ENCODE data around the gene NR3C2.

The NR3C2 gene

DNA sequence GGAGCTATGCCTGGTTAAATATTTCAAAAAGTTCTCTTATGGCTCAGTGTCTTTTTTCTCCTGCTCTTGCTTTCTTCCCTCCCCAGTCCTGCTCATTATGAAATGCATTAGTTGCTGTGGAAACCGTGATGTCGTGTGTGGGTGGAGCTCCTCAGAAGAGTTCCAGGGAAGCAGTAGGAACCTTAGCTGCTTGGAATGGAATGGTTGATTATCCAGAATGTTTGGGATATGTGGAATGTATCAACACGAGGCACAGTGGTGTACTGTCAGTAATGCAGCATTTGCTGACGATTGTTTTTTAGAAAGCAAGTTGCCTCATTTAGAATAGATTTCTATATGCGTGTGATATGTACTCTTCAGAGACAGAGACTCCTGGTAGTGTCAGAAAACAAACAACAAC, 377.1 kb downstream of the NR3C2 start:
- H3K4me1 ChIP-seq (ENCODE audit: control insufficient read depth, insufficient read depth, low read length), result no peaks in the 10 kb centered on the region
- H3K27me3 ChIP-seq (ENCODE audit: control insufficient read depth, insufficient read depth, low read length), result no peaks in the 10 kb centered on the region
- no peak overlapping the region for H3K9ac ChIP-seq (ENCODE audit: low read length)
- H3K4me3 ChIP-seq (ENCODE audit: low read length), result no peak overlapping the region
- H3K27ac ChIP-seq (ENCODE audit: low read depth, low read length), result no peak overlapping the region
- no peaks in the 10 kb centered on the region for H3K36me3 ChIP-seq (ENCODE audit: control insufficient read depth, insufficient read depth, low read length)

DNA sequence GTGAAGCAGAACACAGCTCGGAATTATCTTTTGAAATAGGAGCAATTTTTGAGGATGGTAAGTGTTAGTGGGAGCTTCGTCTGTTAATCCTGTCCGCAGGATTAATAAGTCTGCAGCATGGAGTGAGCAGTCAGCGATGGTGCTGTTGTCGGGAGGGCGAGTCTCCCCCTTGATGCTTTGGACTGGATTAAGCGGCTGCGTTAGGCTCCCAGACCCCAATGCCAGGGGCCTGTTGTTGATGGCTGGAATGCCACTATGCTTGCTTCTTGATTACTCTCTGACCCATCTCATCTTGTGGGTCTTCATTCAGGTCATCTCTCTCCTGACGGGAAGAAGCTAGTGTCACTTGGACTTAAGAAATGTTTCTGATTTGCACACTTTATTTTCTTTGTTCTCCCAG, 377.8 kb downstream of the NR3C2 start:
- Histone ChIP-seq H3K9ac (ENCODE audit: low read length) (no peak overlapping the region), H3K27ac (ENCODE audit: low read depth, low read length) (no peak overlapping the region), H3K27me3 (ENCODE audit: control insufficient read depth, insufficient read depth, low read length) (no peaks in the 10 kb centered on the region), H3K4me1 (ENCODE audit: control insufficient read depth, insufficient read depth, low read length) (no peaks in the 10 kb centered on the region), H3K4me3 (ENCODE audit: low read length) (no peak overlapping the region), H3K36me3 (ENCODE audit: control insufficient read depth, insufficient read depth, low read length) (no peaks in the 10 kb centered on the region)

DNA sequence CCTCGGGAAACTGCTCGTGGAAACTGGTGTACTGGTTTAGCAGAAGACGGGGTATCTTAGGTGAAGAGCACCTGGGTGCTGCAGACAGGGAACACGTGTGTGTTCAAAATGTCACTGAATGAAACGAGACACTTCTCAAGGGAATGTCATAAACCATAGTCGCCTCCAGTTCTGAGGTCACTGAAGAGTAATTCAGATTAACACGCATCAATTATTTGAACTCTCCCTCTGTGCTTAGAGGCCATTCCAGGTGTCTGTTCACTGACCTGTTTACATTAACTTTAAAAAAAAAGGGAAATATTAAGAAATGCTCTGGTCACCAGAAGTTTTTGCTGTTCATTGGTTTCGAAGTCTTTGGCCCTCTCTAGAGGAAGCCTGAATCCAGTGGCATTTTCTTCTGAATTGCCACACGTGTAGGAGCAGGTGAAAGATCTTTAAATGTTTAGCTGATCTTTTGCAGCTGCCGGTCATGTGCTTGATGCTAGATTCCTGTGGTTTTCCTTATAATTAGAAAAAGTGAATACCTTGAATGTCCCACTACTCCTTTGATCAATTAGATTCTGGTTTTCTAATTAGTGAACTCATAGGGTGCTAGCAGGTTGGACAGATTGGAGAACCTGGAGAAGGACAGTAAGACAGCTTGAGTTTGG, 379.8 kb downstream of the NR3C2 start:
- no peaks in the 10 kb centered on the region for H3K36me3 ChIP-seq (ENCODE audit: control insufficient read depth, insufficient read depth, low read length)
- no peak overlapping the region for H3K4me3 ChIP-seq (ENCODE audit: low read length)
- no peak overlapping the region for H3K9ac ChIP-seq (ENCODE audit: low read length)
- peaks cover 3% of the 10 kb centered on the region for H3K4me1 ChIP-seq (ENCODE audit: control insufficient read depth, insufficient read depth, low read length)
- H3K27me3 ChIP-seq (ENCODE audit: control insufficient read depth, insufficient read depth, low read length), result no peaks in the 10 kb centered on the region
- H3K27ac ChIP-seq (ENCODE audit: low read depth, low read length), result no peak overlapping the region

DNA sequence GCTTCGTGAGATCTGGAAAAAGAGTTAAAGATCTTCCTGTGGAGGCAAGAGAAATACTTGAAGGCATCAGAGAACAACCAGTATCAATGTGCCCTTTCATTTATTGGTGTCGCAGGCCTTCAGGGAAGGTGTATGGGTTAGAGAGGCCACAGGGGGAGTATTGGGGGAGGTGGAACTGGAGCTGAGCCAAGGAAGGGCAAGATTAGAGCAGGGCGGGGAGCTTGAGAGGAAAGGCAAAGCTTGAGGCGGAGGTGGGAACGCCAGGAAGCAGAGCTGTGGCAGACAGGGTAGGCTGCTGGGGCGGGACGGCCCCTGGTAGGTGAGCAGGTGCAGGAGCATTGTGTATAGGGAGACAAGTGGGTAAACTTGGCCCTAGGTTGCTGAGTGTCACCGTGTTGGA, 380.4 kb downstream of the NR3C2 start:
- H3K9ac ChIP-seq (ENCODE audit: low read length), result no peak overlapping the region
- no peaks in the 10 kb centered on the region for H3K27me3 ChIP-seq (ENCODE audit: control insufficient read depth, insufficient read depth, low read length)
- H3K27ac ChIP-seq (ENCODE audit: low read depth, low read length), result no peak overlapping the region
- peaks cover 3% of the 10 kb centered on the region for H3K4me1 ChIP-seq (ENCODE audit: control insufficient read depth, insufficient read depth, low read length)
- H3K4me3 ChIP-seq (ENCODE audit: low read length), result no peak overlapping the region
- no peaks in the 10 kb centered on the region for H3K36me3 ChIP-seq (ENCODE audit: control insufficient read depth, insufficient read depth, low read length)

DNA sequence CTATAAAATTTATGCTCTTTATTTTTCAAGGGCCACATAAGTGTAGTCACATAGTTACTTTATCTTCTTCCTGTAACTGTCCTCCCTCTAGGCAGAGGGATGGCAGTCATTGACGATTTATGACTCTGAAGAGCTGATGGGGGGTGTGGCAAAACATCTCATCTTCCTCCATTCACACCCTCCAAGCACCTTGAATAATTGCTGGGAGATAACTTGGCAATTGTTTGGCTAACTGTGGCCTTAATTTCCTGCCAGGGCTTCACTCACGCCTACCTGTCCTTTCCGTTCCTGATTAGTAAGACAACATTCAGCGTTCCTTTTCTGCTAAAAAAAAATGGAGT, 381.1 kb downstream of the NR3C2 start:
- H3K27me3 ChIP-seq (ENCODE audit: control insufficient read depth, insufficient read depth, low read length), result no peaks in the 10 kb centered on the region
- peaks cover 3% of the 10 kb centered on the region for H3K4me1 ChIP-seq (ENCODE audit: control insufficient read depth, insufficient read depth, low read length)
- H3K9ac ChIP-seq (ENCODE audit: low read length), result no peak overlapping the region
- no peak overlapping the region for H3K27ac ChIP-seq (ENCODE audit: low read depth, low read length)
- H3K4me3 ChIP-seq (ENCODE audit: low read length), result no peak overlapping the region
- H3K36me3 ChIP-seq (ENCODE audit: control insufficient read depth, insufficient read depth, low read length), result no peaks in the 10 kb centered on the region

DNA sequence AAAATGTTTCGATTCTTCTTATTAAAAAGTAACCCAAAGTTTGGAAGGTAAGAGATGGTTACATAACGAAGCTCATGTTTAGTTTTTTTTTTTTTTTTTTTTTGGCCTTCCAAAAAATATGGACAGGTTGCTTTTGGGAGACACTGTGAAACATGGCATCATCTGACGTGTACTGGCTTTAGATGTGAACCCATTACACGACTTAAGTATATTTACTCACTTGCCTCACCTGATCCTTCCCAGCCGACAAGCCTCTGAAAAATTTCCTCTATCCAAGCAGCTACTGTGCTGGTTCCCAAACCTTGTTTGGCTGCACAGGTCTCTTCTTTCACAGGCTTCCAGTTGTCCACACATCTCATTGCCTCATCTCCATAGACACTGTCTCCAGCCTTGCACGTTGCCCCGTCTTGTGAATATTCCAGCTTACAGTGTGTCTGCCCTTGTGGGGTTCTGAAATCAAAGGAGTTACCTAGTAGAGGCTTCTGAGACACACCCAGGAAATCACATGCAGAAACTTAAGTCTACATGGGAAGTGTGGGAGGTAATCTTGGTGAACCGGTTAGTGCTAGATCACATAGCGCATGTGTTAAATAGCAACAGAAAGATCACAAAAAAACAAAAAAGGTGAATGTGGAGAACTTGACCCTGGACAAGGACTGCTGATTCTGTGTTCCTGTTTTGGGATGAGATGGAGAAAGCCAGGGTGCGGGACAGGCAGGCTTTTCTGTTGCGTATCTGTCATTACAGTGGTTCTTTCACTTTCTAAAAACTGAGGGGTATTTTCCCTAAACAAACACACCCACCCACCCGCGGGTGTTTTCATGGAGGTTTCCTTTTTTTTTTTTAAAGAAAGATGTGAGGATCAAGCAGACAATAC, 381.7 kb downstream of the NR3C2 start:
- Histone ChIP-seq H3K27me3 (ENCODE audit: control insufficient read depth, insufficient read depth, low read length) (no peaks in the 10 kb centered on the region), H3K4me3 (ENCODE audit: low read length) (peak overlapping the region; percentile 24), H3K27ac (ENCODE audit: low read depth, low read length) (no peak overlapping the region), H3K36me3 (ENCODE audit: control insufficient read depth, insufficient read depth, low read length) (no peaks in the 10 kb centered on the region), H3K9ac (ENCODE audit: low read length) (no peak overlapping the region), H3K4me1 (ENCODE audit: control insufficient read depth, insufficient read depth, low read length) (peaks cover 3% of the 10 kb centered on the region)

DNA sequence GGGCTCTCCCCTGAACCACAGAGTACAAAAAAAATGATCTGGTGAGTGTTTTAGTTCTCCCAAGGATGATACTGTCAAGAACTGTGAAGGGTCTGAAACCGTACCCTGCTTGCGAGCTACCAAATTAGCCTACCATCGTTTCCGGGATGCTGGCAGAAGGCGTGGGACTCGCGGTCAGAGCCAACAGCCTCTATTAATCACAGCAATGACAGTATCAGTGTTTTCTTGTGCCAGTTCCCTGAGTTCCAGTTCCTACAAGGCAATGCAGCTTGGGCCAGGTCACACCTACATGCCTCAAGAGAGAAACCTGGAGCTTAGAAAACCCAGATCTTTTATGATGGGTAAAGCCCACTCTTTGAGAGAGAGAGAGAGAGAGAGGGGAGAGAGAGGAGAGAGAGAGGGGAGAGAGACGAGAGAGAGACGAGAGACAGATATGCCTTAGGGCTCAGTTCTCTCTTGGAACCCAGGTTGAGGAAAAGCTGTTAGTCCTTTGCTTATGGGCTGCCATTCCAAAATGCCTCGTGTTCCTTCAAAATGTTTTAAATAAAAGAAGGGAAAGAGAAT, 382.5 kb downstream of the NR3C2 start:
- no peak overlapping the region for H3K4me3 ChIP-seq (ENCODE audit: low read length)
- no peaks in the 10 kb centered on the region for H3K27me3 ChIP-seq (ENCODE audit: control insufficient read depth, insufficient read depth, low read length)
- no peak overlapping the region for H3K27ac ChIP-seq (ENCODE audit: low read depth, low read length)
- H3K36me3 ChIP-seq (ENCODE audit: control insufficient read depth, insufficient read depth, low read length), result no peaks in the 10 kb centered on the region
- H3K4me1 ChIP-seq (ENCODE audit: control insufficient read depth, insufficient read depth, low read length), result peaks cover 3% of the 10 kb centered on the region
- H3K9ac ChIP-seq (ENCODE audit: low read length), result no peak overlapping the region

DNA sequence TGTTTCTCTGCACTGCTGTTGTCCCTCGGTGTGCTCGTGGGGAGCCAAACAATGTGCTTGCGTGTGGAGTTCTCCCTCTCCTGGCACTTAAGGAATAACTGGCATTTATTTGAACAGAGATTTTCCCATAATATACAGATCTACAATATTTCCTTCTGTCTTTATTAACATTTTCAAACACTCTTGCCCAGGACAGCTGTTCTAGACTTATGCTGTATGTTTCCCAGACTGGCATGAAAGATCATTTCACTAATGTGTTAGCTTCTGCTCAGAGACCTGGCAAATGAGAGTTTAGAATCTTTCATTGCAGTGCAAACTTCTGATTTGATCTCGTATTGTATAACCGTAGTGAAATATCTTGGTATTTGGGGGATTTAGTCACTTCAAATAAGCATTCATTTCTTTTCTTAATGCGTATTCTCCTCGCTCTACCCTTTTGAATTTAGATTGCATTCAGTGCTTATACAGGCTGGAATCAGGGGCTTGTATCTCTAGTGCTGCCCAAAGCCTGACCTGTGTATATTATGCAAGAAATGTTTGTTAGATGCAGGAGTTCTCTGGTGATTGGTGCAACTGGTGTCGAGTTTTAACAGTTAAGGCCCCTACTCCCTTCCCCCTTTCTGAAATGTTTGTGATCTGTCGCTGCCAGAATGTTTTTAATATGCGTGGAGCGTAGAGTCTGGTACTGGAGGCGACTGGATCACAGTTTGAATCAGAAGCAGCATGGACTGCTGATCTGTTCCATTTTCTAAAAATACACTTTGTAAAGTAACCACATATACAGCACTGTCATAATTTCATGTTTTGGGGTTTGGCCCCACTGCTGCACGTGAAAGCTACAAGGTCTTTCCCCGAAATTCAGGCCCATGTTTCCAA, 384.0 kb downstream of the NR3C2 start:
- Histone ChIP-seq H3K4me3 (ENCODE audit: low read length) (no peak overlapping the region), H3K36me3 (ENCODE audit: control insufficient read depth, insufficient read depth, low read length) (no peaks in the 10 kb centered on the region), H3K27me3 (ENCODE audit: control insufficient read depth, insufficient read depth, low read length) (no peaks in the 10 kb centered on the region), H3K9ac (ENCODE audit: low read length) (no peak overlapping the region), H3K4me1 (ENCODE audit: control insufficient read depth, insufficient read depth, low read length) (peaks cover 6% of the 10 kb centered on the region), H3K27ac (ENCODE audit: low read depth, low read length) (no peak overlapping the region)

DNA sequence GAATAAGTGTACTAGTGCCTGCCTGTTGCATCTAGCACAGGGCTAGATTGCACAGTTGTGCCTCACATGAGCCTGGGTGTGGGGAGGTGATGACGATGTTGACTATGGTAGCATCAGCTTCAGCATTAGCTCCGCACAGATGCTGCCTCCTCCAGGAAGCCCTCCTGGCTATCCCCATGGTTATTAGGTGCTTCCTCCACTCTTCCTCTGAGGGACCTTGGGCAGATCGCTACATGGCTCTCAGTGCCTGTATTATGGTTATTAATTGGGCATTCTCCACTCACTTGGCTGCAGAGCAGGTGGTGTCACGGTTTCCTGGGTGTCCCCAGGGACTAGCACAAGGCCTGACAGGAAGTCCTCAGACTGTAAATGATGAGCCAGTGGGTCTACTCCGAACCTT, 384.7 kb downstream of the NR3C2 start:
- H3K4me1 ChIP-seq (ENCODE audit: control insufficient read depth, insufficient read depth, low read length), result peaks cover 6% of the 10 kb centered on the region
- no peaks in the 10 kb centered on the region for H3K27me3 ChIP-seq (ENCODE audit: control insufficient read depth, insufficient read depth, low read length)
- H3K4me3 ChIP-seq (ENCODE audit: low read length), result no peak overlapping the region
- no peaks in the 10 kb centered on the region for H3K36me3 ChIP-seq (ENCODE audit: control insufficient read depth, insufficient read depth, low read length)
- no peak overlapping the region for H3K27ac ChIP-seq (ENCODE audit: low read depth, low read length)
- no peak overlapping the region for H3K9ac ChIP-seq (ENCODE audit: low read length)

DNA sequence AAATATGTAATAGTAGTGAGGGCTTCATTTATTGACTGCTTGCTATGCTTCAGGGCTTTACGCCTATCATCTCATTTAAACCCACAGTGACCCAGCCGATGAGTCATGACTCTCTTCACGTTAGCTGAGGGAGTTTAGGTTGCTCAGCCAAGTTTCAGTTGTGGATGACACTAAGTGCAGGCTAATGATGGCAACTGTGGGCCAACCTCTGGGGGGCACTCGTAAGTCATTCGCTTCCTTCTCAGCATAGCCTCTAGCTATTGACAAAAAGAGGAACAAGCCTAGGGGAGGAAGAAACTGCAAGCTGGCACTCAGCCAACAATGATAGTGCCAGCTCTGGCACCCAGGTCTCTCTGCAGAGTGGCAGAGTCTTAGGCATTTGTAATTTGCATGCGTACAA, 385.3 kb downstream of the NR3C2 start:
- Histone ChIP-seq H3K27ac (ENCODE audit: low read depth, low read length) (no peak overlapping the region), H3K4me1 (ENCODE audit: control insufficient read depth, insufficient read depth, low read length) (peaks cover 6% of the 10 kb centered on the region), H3K4me3 (ENCODE audit: low read length) (no peak overlapping the region), H3K9ac (ENCODE audit: low read length) (no peak overlapping the region), H3K36me3 (ENCODE audit: control insufficient read depth, insufficient read depth, low read length) (no peaks in the 10 kb centered on the region), H3K27me3 (ENCODE audit: control insufficient read depth, insufficient read depth, low read length) (no peaks in the 10 kb centered on the region)

DNA sequence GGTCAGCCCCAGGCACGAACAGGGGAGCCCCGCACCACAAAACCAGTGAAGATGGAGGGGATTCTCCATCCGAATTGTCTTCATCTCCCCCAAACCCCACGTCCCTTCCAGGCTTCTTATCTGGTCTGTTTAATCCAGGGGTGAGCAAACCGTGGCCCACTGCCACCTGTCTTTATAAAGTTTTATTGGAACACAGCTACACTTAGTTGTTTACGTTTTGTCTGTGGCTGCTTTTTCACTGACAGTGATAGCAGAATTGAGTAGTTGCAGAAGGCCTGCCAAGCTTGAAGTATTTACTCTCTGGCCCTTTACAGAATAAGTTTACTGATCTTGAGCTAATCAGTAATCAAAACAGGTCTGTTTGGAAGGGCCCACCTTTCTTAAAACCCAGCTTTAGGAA, 386.4 kb downstream of the NR3C2 start:
- Histone ChIP-seq H3K9ac (ENCODE audit: low read length) (no peak overlapping the region), H3K4me1 (ENCODE audit: control insufficient read depth, insufficient read depth, low read length) (peaks cover 6% of the 10 kb centered on the region), H3K27ac (ENCODE audit: low read depth, low read length) (no peak overlapping the region)

DNA sequence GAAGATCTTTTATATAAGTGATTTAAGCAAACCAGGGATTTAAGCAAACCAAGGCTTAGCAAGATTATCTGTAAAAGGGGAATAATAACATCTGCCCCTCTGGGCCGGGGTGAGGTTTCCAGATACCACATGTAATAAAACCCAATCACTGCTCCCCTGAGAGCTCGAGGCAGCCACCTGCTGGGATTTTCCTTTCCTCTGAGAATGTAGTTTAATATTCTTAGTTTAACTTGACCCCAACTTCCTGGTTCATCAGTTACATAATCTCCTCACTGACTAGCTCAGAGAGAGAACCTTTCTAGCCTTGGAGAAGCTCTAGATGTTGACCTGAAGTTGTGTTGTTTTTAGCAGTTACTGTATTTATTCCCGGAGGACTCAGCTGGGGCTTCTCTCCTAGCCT, 387.9 kb downstream of the NR3C2 start:
- Histone ChIP-seq H3K4me3 (ENCODE audit: low read length) (no peak overlapping the region), H3K4me1 (ENCODE audit: control insufficient read depth, insufficient read depth, low read length) (peaks cover 6% of the 10 kb centered on the region), H3K27ac (ENCODE audit: low read depth, low read length) (no peak overlapping the region), H3K36me3 (ENCODE audit: control insufficient read depth, insufficient read depth, low read length) (no peaks in the 10 kb centered on the region), H3K27me3 (ENCODE audit: control insufficient read depth, insufficient read depth, low read length) (no peaks in the 10 kb centered on the region), H3K9ac (ENCODE audit: low read length) (no peak overlapping the region)

More for the DNA sequence above, 386.4 kb downstream of the NR3C2 start:
- Histone ChIP-seq H3K36me3 (ENCODE audit: control insufficient read depth, insufficient read depth, low read length) (no peaks in the 10 kb centered on the region), H3K4me3 (ENCODE audit: low read length) (no peak overlapping the region), H3K27me3 (ENCODE audit: control insufficient read depth, insufficient read depth, low read length) (no peaks in the 10 kb centered on the region)

Measured in rectal smooth muscle tissue (tissue), 1 donor.